Caki2 (cell line): ENCODE data around the gene SPOCK1. TPM values are rescaled to one million over a fixed set of nuclear protein-coding genes. Genes with fewer than 3 reads are reported as not detected.
A peak's percentile ranks its signal among the peaks of the same experiment; 100 is the strongest.

Source experiments
- DNase-seq: peaks from one replicate; pipeline ENCODE4 v3.0.0-alpha.2; 2015; ENCODE audit warnings: low read depth
- in situ Hi-C: cut with HindIII; loops from 2 replicates; pipeline ENCODE4 v1.10.0; 2016; ENCODE audit warnings: low sequenced_read_pairs, low pct_unique_long_range_greater_than_20kb, mixed read lengths
- total RNA-seq: library from RNA; depleted of rRNA; stranded (reverse); fragments of >200 nt; shearing (Covaris generic); gene quantifications from 2 replicates; pipeline ENCODE4 v1.2.3, GENCODE V29; 2014; ENCODE audit warnings: low replicate concordance

SPOCK1 gene
- total RNA-seq, 1 experiment from 2014 or later, result 25.6 TPM

DNA sequence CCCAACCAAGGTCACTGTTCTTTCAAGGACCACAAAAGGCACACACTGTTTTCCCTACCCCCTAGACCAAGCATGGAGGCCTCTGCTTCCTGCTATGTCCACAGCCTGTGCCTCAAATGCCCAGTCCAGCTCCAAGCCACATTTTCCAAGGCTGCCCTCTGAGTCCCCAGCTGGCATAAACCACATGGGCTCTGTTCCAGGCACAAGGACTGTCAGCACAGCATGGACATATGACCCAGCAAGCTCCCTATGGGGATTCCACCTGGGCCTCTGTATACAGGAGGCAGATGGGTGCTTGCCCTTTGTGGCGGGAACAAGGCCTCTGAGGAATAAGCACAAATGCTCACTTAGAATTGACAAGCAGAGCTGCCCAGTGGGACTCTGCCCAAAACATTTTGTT is 115.2 kb downstream of the SPOCK1 start:
- in situ Hi-C loops, result no loop called here

DNA sequence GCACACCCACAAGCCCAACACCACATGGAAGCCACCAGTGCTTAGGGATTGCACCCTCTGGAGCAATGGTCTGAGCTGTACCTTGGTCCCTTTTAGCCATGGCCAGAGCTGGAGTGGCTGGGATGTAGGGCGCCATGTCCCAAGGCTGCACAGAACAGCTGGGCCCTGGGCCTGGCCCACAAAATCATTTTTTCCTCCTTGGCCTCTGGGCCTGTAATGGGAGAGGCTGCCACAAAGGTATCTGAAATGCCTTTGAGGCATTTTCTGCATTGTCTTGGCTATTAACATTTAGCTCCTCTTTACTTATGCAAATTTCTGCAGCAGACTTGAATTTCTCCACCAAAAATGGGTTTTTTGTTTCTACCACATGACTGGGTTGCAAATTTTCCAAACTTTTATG is 117.6 kb downstream of the SPOCK1 start:
- in situ Hi-C loops, result no loop called here
- DNase-seq, result no peak

More for the DNA sequence above, 115.2 kb downstream of the SPOCK1 start:
- no peak for DNase-seq

DNA sequence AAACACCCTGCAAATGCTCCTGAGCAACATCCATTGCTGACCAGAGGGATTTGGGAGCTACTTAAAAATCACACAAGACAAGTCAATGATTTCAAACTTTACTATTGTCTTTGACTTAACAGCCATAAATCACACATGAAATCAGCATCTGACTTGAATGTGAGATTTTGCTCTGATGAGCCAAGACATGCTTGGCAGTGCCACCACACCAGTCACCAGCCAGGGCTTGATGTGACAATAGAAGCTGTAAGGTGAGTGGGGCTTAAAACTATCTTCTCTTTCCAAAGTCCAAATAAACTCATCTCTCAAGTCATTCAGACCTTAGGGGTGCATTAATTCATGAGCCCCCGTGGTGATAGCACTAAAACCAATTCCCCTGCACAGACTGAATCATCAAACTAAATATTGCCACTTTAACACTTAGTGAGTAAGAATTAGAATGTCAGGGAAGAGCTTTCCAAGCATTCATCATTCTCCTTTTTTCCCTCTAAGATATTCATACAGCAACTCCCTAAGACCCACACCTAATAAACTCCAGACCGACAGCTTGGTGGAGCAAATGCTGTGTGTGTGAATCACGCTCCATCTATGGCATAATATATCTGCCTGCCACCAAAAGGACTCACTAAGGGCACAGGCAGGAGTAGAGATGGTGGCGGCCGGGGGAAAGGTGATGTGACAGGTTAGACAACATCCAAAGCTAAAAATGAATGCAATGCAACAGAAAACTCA is 119.4 kb downstream of the SPOCK1 start:
- no peak for DNase-seq
- in situ Hi-C loops, result no loop called here

DNA sequence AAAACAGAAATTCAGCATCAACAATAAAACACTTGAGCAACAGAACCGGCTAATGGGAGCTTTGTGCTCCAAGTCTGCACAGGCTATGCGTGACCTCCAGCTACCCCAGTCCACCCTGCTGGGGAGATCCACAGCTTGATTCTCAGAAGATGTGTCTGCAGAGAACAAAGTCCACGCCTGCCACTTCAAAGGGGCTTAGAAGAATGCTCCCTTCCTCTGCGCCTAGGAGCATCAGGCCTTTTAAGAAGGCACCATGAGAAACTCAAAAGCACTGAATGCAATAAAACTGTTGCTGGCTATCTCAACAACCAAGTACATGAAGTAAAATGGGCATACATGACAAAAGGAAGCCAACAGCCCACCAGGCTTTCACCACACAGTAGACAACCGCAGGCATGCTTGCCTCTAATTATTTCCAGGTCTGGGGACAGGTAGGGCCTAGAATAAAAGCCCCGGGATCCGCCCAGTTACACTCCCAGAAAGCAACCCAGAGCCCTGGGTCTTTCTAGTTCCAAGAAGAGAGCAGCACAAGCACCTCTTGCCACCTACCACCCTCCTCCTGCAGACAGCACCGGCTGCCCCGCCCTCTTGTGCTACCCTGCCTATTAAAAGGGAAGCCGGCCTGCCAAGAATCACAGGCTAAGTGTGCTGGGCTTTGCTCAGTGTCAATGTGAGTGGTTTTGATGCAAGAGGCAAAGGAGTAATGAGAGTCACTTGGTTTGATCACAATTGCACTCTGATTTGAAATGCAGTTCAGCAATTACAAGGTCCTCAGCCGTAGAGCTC is 123.2 kb downstream of the SPOCK1 start:
- DNase-seq, result no peak
- in situ Hi-C loops, result no loop called here

DNA sequence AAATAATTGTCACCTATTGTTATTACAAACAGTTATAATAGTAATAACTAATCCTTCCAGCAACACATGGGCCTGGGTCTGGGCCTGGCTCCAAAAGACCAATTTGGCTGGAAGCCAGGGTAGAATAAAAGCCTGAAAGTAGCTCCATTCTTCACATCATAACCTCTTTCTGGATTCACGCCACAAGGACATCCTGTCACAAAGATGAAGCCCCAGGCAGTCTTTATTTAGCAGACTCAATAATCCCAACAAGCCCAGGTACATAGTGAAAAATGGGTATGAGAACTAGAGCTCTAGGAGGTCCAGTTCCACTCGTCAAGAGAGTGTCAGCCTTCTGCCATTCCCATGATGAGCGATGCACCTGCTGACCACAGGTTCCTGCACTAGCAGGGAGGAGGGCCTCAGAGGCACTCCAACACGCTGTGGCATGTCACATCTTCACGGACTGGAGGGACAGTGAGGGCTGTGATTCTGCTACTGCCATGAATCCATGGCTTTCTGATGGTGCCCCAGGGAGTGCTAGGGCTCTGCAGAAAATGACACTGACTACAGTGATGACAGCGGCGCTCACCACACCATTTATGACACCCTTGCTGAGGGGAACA is 124.9 kb downstream of the SPOCK1 start:
- DNase-seq, result no peak
- in situ Hi-C loops, result no loop called here

DNA sequence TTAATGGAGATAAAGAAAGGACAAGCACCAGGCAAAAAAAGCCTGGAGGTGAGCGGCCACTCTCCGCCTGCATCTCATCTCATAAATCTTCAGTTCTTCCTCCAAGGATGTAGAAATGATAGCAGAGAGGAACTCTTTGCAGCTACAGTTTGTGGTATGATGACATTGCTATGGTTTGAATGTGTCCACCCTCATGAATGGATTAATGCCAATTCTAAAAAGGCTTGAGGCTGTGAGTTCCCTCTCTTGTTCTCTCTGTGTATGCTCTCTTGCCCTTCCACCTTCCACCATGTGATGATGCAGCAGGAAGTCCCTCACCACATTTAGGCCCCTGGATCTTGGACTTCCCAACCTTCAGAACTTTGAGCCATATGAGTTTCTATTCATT is 126.4 kb downstream of the SPOCK1 start:
- no peak for DNase-seq
- in situ Hi-C loops, result no loop called here

DNA sequence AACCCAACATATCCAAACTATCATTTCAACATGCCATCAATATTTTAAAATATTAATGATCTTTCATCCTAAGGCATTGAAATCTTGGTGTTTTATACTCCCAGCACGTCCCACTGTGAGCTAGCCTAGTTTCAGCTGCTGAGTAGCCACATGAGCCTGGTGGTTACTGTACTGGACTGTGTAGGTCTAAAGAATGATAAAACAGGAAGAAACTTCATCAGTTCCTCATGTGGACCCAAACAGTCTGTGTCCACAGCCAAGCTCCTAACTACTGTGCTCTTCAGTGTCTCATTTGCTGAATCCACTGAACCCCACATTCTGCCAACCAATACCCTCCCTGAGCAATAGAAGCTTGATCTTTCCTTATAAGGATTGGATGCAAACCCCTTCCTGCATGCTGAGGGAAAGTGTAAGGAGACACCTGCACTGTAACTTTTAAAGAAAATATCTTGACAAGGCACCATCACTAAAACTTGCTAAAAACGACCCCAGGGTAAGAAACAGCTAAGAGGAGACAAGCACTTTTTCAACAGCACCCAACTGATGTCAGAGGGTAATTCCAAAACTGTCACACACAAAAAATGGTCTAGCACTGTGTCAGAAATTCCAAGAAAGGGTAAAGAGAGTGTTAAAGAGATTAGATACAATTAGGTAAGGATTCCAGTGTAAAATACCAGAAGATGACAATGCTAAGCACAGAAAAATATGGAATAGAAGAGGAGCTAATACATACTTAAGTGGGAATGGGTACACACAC is 126.9 kb downstream of the SPOCK1 start:
- no peak for DNase-seq
- in situ Hi-C loops, result no loop called here

DNA sequence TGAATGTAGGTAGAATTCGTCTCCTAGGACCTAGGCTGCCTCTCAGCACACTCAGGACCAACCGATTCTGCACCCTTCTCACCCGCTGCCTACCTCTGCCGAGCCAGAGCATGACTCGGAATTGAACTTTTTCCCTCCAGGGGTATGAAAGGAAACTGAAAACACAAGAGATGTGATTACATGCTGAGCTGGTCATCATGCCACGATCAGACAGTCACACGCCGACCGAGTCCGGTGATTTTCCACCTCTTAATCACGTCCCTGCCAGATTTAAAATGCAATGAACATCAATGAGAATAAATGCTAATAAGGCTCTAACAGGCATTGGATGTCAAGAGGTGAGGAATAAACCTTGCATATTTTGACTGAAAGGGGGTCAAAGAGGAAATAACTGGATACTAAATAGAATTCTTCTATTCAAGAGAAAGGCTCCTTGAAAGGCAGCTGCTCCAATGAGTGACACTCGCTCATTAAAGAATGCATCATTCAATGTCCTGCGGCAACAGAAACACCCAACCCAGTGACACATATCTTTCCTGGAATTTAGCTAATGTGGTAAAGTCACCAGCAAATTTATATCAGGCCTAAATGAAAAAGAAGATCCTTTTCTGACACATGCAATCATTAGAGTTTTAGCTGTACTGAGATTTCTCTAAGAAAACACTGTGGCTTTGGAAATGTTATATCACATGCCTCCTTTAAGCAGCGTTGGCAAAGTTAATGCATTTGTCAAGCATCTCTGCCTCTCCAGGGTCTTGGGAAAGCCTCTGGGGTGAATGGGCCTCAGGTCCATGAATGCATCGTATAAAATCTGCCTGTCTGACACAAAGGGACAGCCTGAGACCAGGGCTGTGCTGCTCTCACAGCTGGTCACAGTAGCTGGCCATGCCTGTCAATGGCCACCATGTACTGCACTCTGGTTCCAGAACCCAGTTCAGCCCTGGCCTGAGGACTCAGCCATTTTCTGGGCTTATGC is 128.7 kb downstream of the SPOCK1 start:
- in situ Hi-C loops, result no loop called here
- DNase-seq, result peak; percentile 68

DNA sequence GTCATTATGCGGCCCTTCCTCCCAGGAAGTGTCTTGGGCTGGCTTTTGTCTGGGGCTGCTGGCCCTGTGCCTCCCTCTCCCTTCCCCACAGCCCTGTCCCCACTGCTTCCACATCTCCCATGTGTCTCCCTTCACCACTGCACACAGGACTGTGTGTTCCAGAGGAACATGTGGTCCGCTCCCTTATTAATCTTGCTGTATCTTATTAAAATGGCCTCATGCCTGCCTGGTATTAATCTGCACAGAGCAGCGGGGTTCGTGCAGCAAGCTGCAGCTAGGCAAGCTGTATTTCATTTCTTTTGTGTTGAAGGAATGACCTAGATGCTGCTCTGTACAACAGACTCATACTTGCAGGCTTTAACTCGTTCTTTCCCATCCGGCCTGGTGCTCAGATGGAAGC is 130.5 kb downstream of the SPOCK1 start:
- no peak for DNase-seq
- in situ Hi-C loops, result no loop called here

DNA sequence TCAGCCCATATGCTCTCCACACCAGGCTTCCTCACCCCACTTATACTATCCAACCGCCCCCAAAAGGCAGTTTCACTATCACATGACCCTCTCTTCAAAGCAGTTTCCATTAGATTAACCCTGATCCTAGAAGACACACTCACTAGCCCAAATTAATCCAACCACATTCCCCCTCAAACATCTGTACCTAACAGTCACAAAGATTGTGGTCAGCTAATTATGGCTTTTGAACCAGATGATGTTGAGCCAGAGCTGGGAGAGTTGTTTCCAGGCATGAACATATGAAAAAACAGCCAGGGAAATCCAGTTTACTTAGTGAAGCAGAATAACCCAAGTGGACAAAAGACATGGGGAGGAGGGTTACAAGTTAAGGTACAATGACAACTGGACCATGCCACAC is 131.2 kb downstream of the SPOCK1 start:
- no peak for DNase-seq
- in situ Hi-C loops, result no loop called here

DNA sequence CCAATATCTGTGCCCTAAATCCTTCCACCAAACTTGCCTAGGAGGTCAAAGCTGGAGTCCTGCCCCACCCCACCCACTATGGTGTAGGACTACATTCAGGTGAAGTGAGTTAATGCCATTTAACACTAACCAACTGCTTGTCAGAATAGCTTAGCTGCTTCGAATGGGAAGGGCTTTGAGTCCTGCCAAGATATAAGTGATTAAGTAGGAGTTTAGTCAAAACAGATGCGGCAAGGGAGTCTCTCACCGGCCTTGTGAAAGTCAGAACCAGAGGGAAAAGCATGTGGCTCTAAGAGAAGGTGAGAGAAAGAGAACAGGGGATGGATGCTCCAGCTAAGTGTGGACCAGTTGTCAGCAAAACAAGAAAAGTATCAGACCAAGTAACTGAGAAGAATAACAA is 132.6 kb downstream of the SPOCK1 start:
- in situ Hi-C loops, result no loop called here
- no peak for DNase-seq

DNA sequence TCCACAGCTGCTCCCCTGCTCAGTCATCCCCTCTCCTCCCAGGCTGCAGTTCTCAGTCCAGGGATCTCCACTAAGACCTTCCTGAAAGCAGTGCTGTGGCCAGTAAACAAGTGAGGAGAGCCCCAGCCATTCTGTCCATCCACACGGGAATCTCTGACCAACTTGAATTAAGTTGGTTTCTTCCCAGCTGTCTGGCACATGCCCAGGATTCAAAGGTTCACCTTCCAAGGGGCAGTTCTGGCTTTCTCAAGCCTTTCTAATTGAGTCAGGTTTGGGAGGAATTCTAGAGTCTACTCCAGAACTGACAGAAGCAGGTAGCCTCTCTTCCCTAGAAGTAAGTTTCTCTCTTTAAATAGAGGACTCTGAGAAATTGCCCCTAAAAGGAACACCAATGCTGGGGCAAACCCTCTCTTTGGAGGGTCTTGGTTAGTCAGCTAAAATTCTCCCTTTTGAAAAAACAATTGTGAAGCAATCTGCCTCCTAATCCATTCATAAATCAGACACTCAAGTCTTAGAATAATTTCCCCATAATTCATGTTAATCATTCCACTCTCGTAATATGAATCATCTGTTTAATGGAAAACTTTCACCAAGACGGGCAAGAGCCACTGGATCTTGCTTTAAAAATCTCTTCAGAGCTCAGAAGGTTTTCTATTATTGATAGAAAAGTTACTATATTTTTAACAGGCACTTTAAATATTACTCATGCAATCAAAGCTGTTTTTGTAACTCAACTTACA is 133.8 kb downstream of the SPOCK1 start:
- DNase-seq, result no peak
- in situ Hi-C loops, result no loop called here

DNA sequence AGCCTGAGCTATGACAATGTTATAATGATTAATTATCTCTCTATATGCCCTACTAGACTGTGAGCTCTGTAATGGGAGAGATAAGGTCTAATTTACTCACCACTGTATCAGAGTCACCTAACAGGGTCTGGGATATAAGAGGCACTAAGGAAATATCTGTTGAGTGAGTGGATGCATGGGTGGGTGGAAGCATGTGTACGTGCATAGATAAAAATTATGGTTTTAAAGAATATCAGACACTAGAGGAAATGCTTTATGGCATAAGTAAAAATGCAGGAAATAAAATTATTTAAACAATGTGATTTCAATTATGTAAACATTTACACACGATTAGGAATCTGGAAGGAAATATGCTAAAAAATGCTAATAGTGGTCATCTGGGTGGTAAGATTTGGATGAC is 137.8 kb downstream of the SPOCK1 start:
- in situ Hi-C loops, result no loop called here
- DNase-seq, result no peak

DNA sequence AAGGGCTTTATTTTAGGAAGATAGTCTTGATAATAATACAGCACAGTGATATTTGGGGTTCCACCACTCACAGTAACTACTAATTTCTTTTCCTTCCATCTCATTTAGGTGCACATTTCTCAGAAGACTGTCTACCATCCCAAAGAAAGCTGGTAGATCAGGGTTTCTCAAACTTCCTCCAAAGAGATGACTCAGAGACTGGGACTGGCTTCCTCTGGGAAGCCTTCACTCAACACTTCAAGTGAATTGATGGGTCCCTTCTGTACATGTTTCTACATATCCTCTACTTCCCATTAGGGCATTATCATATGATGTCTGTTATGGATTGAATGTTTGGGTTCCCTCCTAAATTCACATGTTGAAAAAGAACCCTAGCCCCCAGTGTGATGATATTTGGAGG is 138.5 kb downstream of the SPOCK1 start:
- no peak for DNase-seq
- in situ Hi-C loops, result no loop called here

DNA sequence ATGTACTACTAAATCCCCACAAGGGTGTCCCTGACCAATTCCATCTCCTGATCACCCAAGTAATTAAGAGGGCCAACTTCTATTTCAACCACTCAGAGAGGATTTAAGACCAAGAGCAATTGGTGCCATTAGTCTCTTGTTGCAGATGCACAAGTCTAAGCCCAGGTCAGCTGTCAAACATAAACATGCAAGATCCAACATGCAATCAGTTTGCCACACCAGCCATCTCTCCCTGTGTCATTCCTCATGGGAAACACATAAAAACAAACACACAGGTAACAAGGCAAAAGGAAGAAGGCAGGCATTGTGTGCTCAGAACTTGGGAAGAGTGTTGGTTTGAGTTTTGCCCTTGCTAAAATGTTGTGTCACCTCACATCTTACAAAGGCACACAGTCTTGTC is 139.2 kb downstream of the SPOCK1 start:
- no peak for DNase-seq
- in situ Hi-C loops, result no loop called here

DNA sequence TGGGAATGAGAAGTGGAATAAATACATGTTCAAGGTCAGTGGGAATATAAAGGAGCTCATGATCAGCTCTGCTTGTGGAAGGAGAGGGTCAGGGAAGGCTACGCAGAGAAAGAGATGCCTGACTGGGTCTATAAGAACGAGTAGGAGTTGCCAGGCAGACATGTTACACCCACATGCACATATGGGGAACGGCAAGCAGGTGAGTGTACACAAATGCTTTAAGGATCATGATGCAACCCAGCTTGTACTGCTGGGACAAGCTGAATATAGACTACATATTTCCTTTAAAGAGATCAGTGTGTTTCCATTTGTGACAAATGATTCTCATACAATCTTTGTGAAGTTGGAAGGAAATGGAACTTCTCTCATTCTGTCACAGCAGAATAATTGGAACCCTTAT is 141.7 kb downstream of the SPOCK1 start:
- in situ Hi-C loops, result no loop called here
- DNase-seq, result no peak

DNA sequence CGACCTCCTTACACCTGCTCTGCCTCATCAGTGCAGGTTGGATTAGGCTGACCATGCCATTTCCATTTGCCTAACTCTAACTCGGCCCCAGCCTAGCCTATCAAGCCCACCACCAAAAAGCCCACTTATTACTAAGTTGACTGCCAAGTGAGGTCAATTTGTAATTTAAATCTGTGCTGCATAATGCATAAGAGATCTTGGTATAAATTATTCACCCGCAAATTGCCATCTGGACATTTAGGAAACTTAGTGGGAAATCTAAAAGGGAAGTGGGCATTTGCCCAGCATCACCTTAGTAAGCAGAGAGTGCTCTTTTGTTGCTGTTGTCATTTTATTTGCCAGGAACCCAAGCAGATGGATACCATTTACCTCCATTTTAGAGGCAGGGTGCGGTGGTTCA is 143.0 kb downstream of the SPOCK1 start:
- DNase-seq, result no peak
- in situ Hi-C loops, result no loop called here
